ENCODE data around the gene AKAP10. TPM values are rescaled to one million over a fixed set of nuclear protein-coding genes. Genes with fewer than 3 reads are reported as not detected.

Gene AKAP10
- total and polyA plus RNA-seq, 8 donors: 27.9 to 35.2 (median 32.3) TPM

DNA sequence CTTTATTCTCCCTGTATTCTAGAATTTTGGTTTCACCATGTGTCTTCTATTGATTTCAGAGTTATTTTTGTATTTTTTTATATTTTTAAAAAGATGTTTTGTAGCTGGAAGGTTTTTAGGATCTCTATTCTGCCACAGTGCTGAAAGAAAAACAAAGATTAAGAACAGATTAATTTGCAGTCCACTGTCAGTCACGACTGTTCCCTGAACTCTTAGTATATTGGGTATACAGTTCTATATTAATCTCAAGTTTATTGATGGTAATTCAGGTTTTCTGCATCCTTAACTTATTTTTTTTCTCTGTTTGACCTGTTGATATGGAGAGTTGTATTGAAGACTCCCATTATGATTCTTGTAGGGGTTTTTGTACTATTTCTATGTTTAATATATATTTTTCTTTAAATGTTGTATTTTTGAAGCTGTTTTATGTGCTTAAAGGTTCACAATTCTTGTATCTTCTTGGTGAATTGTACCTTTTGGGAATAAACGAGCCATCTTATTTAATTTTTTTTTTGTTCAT is 34.4 kb upstream of the AKAP10 start:
- DNase-seq (no peak), ATAC-seq (no peak)
- peaks cover 7 to 21% of the 10 kb centered on the region in 2 donors for H3K4me1 ChIP-seq
- no peaks in the 10 kb centered on the region for H3K36me3 ChIP-seq
- peaks cover 23 to 66% of the 10 kb centered on the region in 2 donors for H3K27me3 ChIP-seq
- TF ChIP-seq, protein P1, sequence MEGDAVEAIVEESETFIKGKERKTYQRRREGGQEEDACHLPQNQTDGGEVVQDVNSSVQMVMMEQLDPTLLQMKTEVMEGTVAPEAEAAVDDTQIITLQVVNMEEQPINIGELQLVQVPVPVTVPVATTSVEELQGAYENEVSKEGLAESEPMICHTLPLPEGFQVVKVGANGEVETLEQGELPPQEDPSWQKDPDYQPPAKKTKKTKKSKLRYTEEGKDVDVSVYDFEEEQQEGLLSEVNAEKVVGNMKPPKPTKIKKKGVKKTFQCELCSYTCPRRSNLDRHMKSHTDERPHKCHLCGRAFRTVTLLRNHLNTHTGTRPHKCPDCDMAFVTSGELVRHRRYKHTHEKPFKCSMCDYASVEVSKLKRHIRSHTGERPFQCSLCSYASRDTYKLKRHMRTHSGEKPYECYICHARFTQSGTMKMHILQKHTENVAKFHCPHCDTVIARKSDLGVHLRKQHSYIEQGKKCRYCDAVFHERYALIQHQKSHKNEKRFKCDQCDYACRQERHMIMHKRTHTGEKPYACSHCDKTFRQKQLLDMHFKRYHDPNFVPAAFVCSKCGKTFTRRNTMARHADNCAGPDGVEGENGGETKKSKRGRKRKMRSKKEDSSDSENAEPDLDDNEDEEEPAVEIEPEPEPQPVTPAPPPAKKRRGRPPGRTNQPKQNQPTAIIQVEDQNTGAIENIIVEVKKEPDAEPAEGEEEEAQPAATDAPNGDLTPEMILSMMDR (IDR thresholded peaks at IDR 0.05): no peak
- H3K4me3 ChIP-seq: no peak overlapping the region
- intact Hi-C loops (cut with DNase I): no loop called here
- H3K27ac ChIP-seq: no peak overlapping the region
- no peaks in the 10 kb centered on the region for H3K9me3 ChIP-seq

DNA sequence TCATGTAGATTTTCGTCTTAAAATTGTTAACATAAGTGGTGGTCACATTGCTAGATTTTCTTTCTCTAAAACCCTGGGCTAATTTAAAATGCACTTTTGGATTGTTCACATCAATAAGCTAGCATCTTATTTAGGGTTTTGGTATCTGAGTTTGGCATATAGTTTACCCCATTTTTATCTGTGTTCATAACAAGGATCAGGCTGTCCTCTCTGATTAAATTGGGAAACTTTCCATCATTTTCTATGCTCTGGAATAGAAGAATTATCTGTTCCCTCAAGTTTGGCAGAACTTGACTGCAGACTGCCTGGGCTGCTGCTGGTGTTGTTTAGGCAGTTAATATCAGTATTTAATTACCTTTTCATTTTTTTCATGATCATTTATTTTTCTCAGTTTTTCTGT is 33.3 kb upstream of the AKAP10 start:
- Histone ChIP-seq H3K9me3 (no peaks in the 10 kb centered on the region), H3K27ac (no peak overlapping the region), H3K27me3 (peaks cover 27 to 77% of the 10 kb centered on the region in 2 donors), H3K4me3 (no peak overlapping the region), H3K36me3 (no peaks in the 10 kb centered on the region), H3K4me1 (peaks cover 7 to 21% of the 10 kb centered on the region in 2 donors)
- DNase-seq: no peak
- intact Hi-C loops (cut with DNase I): no loop called here
- TF ChIP-seq, protein P1 (IDR thresholded peaks at IDR 0.05): no peak
- ATAC-seq: no peak

DNA sequence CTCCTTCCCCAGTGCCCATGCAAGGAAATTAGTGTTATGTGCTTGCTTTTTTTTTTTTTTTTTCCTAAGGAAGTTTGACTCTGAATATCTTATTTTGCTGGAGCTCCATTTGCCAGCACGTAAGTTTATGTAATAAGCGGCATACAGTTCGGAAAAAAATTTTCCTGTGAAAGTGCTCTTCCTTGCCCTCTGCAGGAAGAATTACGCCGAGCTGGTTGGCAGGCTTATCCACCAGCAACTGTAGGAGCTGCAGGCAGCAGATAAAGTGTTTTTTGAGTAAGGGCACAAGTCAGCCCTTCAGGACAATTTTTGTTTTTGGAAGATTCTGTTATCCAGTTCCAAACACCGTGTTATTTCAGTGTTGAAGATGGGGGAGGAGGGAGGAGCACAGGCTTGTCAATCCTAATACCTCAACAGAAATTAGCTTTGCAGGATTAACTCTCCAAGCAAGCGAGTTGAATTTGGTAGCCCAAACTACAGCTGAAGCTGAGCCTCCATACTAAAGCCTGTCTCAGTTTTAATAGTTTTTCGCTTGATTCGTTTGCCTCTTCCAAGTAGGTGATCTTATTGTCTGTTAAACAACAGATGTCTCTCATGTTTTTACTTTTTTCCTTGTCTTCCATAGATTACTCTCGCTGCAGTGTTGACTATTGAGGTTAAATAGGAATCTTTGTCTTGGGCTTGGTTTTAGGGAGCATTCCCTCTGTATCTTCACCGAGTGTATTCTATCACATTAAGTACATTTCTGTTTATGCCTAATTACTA is 32.7 kb upstream of the AKAP10 start:
- ATAC-seq (peak; percentile 69), DNase-seq (peak in 1 of 4 donors; percentile 46)
- Histone ChIP-seq H3K27me3 (peaks cover 27 to 84% of the 10 kb centered on the region in 2 donors), H3K27ac (no peak overlapping the region), H3K4me1 (peaks cover 7 to 21% of the 10 kb centered on the region in 2 donors), H3K4me3 (peak overlapping the region; percentile 48 to 64), H3K36me3 (no peaks in the 10 kb centered on the region), H3K9me3 (no peaks in the 10 kb centered on the region)
- TF ChIP-seq, protein P1 (IDR thresholded peaks at IDR 0.05): peak in 1 of 2 donors; percentile 10
- intact Hi-C loops (cut with DNase I): no loop called here

DNA sequence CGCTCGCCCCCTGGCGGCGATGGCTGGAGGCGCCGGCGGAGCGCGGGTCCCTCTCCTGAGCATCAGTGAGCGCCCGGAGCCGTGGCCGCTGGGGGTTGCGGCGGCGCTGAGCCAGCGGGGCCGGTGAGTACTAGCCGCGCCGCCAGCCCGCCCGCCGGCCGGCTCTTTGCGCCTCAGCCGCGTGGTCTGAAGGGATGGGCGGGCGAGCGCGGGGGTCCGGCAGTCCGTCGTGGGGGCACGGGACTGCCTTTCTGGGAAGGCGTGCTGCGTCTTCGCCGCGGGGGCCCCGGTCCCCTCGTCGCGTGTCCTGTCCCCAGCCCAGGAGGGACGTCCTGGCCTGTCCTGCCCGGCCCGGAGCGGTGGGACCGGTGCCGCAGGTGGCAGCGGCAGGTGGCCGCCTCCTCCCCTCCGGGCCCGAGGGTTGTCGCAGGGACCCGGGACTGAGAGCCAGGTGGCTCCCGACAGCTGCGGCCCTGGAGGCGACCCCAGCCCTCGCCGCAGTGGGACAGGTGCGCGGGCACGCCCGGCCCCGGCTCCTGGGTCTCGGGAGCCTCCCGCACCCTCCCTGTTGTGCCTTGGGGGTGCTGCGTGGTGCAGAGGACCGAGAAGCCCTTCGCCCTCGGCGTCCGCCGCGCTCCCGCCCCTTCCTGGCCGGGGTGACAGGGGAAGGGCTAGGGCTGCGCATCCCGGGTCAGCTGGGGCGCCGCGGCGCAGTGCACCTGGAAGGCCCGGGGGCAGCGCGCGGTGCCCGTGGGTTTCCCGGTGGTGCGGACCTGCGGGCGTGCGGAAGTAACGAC is 31.9 kb upstream of the AKAP10 start, which contains the start of gene SPECC1:
SPECC1 (plus strand) TSS at position 58 of the 797 bp plus-strand sequence. CDS start 87,293 bp downstream, outside the sequence.
- no peaks in the 10 kb centered on the region for H3K36me3 ChIP-seq
- ATAC-seq (peak; percentile 100), DNase-seq (peak in 3 of 4 donors; percentile 75 to 98 (median 77))
- peak within 1 kb of the TSS; percentile 48 to 64 for H3K4me3 ChIP-seq
- H3K27me3 ChIP-seq: peaks cover 27 to 91% of the 10 kb centered on the region in 2 donors
- no peaks in the 10 kb centered on the region for H3K9me3 ChIP-seq
- H3K4me1 ChIP-seq: peaks cover 7 to 21% of the 10 kb centered on the region in 2 donors
- intact Hi-C loops (cut with DNase I): no loop called here
- no peak within 1 kb of the TSS for H3K27ac ChIP-seq
- TF ChIP-seq, protein P1 (IDR thresholded peaks at IDR 0.05): peak; percentile 99 to 100

DNA sequence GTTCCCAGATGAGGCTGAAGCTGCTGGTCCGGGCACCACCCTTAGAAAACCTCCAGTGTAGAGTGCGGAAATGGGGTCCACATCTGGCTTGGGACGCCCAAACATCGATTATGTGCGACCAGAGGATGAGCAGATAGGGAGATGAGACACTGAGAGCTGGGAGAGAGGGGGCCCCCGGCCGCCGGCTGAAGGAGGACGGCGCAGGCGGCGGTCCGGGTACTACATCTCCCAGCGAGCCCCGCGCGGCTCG is 31.3 kb upstream of the AKAP10 start:
- peak in 1 of 4 donors; percentile 61 for DNase-seq
- Histone ChIP-seq H3K27ac (no peak overlapping the region), H3K9me3 (no peaks in the 10 kb centered on the region), H3K36me3 (no peaks in the 10 kb centered on the region), H3K27me3 (peaks cover 27 to 97% of the 10 kb centered on the region in 2 donors), H3K4me3 (peak overlapping the region; percentile 48 to 64), H3K4me1 (peaks cover 7 to 21% of the 10 kb centered on the region in 2 donors)
- no peak for ATAC-seq
- TF ChIP-seq, protein P1 (IDR thresholded peaks at IDR 0.05): no peak
- intact Hi-C loops (cut with DNase I): no loop called here
